ENCODE results near the gene INHBE. TPM values are rescaled to one million over a fixed set of nuclear protein-coding genes. Genes with fewer than 3 reads are reported as not detected.

Gene INHBE
- total RNA-seq, 1 donor from 2014 or later, result 1.0 TPM

DNA sequence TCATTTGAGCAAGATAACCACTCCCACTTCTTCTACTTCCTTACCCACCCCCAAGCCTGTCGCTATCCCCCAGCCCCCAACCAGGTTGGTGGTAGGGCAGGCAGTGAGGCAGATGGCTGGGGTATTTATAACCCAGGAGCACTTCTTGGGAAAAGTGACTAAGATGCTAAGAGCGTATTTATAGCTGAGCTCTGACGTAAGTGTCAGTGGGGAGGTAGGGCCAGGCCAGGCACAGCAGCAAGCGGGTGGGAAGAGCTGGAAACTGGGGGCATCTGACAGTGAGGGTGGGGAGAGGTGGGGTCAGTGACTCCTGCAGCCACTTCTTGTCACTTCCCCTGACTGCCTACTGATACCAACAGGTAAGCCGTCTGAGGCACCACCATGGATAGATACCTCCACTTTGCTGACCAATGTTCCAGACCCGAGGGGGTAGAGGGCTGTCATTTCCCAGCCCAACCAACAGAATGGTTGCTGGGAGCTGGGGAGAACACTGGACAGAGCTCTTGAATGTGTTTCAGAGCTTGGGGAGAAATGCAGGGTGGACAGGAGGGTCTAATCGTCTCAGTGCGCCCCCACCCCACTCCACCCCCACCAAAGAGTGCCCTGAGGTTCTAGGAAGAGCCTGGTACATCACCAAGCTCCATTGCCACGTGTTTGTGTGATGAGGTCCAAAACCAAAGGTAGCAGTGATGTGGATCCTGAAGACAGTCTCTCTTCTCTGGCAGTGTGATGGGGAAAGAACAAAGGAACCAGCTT, 2.7 kb upstream of the INHBE start:
- Histone ChIP-seq H3K27me3 (ENCODE audit: control insufficient read depth in 3 of 3, insufficient read depth in 3 of 3, low read length in 3 of 3) (no peaks in the 10 kb centered on the region), H3K27ac (ENCODE audit: low read depth, low read length) (peak overlapping the region; percentile 90), H3K9ac (ENCODE audit: low read depth in 1 of 3, low read length in 3 of 3) (peak overlapping the region; percentile 17 to 77 (median 70)), H3K4me1 (ENCODE audit: control insufficient read depth in 3 of 3, insufficient read depth in 3 of 3, low read length in 3 of 3) (peaks cover 25 to 50% (median 41%) of the 10 kb centered on the region in 3 donors), H3K9me3 (ENCODE audit: control insufficient read depth in 3 of 3, low read length in 3 of 3) (no peaks in the 10 kb centered on the region), H3K4me3 (ENCODE audit: low read length in 3 of 3) (peak overlapping the region; percentile 54 to 69 (median 55)), H3K36me3 (ENCODE audit: control insufficient read depth in 3 of 3, insufficient read depth in 3 of 3, low read length in 3 of 3) (no peaks in the 10 kb centered on the region)

DNA sequence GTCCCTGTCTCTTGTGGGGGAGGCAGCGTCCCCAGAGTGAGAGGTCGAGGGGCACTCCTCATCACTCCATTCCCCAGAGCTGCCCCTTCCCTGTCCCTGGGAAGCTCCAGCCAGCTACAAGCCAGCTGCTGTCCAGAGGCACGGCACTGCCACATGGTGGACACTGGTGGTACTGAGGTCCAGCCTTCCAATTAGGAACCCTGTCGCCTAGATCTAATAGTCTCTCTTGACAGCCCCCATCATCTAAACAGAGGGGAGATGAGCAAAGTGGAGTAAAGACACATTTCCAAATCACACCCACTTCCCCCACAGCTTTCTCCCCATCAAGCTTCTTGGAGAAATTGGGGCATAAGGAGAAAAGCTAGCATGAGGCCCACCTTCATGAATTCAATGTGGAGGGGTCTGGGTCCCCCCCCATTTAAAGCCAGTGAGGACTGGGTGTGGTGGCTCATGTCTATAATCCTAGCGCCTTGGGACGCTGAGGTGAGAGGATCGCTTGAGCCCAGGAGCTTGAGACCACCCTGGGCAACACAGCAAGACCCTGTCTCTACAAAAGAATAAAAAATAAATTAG, 2.1 kb upstream of the INHBE start:
- peak overlapping the region in 2 of 3 donors; percentile 49 to 69 for H3K4me3 ChIP-seq (ENCODE audit: low read length in 3 of 3)
- H3K36me3 ChIP-seq (ENCODE audit: control insufficient read depth in 3 of 3, insufficient read depth in 3 of 3, low read length in 3 of 3), result no peaks in the 10 kb centered on the region
- H3K4me1 ChIP-seq (ENCODE audit: control insufficient read depth in 3 of 3, insufficient read depth in 3 of 3, low read length in 3 of 3), result peaks cover 25 to 50% (median 41%) of the 10 kb centered on the region in 3 donors
- H3K9ac ChIP-seq (ENCODE audit: low read depth in 1 of 3, low read length in 3 of 3), result peak overlapping the region in 2 of 3 donors; percentile 70 to 77
- peak overlapping the region; percentile 90 for H3K27ac ChIP-seq (ENCODE audit: low read depth, low read length)
- H3K27me3 ChIP-seq (ENCODE audit: control insufficient read depth in 3 of 3, insufficient read depth in 3 of 3, low read length in 3 of 3), result no peaks in the 10 kb centered on the region
- H3K9me3 ChIP-seq (ENCODE audit: control insufficient read depth in 3 of 3, low read length in 3 of 3), result no peaks in the 10 kb centered on the region

DNA sequence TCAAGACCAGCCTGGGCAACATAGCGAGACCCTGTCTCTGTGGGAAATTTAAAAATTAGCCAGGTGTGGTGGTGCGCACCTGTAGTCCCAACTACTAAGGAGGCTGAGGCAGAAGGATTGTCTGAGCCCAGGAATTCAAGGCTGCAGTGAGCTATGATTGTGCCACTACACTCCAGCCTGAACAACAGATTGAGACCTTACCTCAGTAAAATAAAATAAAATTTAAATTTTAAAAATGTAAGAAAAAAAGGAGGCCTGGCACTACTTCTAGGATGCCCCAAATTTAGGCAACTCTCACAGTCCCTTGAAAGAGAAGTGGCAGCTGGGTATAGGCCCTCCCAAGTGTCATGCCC, 918 bp upstream of the INHBE start:
- Histone ChIP-seq H3K9me3 (ENCODE audit: control insufficient read depth in 3 of 3, low read length in 3 of 3) (no peaks in the 10 kb centered on the region), H3K36me3 (ENCODE audit: control insufficient read depth in 3 of 3, insufficient read depth in 3 of 3, low read length in 3 of 3) (no peaks in the 10 kb centered on the region), H3K27ac (ENCODE audit: low read depth, low read length) (peak overlapping the region; percentile 81), H3K27me3 (ENCODE audit: control insufficient read depth in 3 of 3, insufficient read depth in 3 of 3, low read length in 3 of 3) (no peaks in the 10 kb centered on the region), H3K4me1 (ENCODE audit: control insufficient read depth in 3 of 3, insufficient read depth in 3 of 3, low read length in 3 of 3) (peaks cover 34 to 59% (median 48%) of the 10 kb centered on the region in 3 donors), H3K9ac (ENCODE audit: low read depth in 1 of 3, low read length in 3 of 3) (no peak overlapping the region), H3K4me3 (ENCODE audit: low read length in 3 of 3) (no peak overlapping the region)

DNA sequence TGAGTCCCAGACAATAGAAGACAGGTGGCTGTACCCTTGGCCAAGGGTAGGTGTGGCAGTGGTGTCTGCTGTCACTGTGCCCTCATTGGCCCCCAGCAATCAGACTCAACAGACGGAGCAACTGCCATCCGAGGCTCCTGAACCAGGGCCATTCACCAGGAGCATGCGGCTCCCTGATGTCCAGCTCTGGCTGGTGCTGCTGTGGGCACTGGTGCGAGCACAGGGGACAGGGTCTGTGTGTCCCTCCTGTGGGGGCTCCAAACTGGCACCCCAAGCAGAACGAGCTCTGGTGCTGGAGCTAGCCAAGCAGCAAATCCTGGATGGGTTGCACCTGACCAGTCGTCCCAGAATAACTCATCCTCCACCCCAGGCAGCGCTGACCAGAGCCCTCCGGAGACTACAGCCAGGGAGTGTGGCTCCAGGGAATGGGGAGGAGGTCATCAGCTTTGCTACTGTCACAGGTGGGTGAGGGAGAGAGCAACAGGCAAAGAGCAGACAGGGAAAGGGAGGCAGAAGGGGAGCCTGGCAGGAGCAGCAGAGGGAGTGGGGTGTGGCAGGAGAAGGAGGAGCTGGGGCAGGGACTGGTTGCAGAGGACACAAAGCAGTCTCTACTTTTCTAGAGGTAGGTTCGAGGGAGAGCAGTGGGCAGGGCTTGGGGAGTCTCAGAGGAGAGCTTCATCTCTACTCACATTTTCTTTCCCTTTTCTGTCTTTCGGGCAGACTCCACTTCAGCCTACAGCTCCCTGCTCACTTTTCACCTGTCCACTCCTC, 452 bp downstream of the INHBE start:
- Histone ChIP-seq H3K36me3 (ENCODE audit: control insufficient read depth in 3 of 3, insufficient read depth in 3 of 3, low read length in 3 of 3) (no peaks in the 10 kb centered on the region), H3K9me3 (ENCODE audit: control insufficient read depth in 3 of 3, low read length in 3 of 3) (no peaks in the 10 kb centered on the region), H3K27me3 (ENCODE audit: control insufficient read depth in 3 of 3, insufficient read depth in 3 of 3, low read length in 3 of 3) (peaks cover 0 to 5% (median under 1%) of the 10 kb centered on the region in 3 donors), H3K4me1 (ENCODE audit: control insufficient read depth in 3 of 3, insufficient read depth in 3 of 3, low read length in 3 of 3) (peaks cover 40 to 67% (median 54%) of the 10 kb centered on the region in 3 donors), H3K27ac (ENCODE audit: low read depth, low read length) (peak overlapping the region; percentile 81), H3K9ac (ENCODE audit: low read depth in 1 of 3, low read length in 3 of 3) (peak overlapping the region; percentile 21 to 86 (median 46)), H3K4me3 (ENCODE audit: low read length in 3 of 3) (peak overlapping the region; percentile 23 to 77 (median 53))

DNA sequence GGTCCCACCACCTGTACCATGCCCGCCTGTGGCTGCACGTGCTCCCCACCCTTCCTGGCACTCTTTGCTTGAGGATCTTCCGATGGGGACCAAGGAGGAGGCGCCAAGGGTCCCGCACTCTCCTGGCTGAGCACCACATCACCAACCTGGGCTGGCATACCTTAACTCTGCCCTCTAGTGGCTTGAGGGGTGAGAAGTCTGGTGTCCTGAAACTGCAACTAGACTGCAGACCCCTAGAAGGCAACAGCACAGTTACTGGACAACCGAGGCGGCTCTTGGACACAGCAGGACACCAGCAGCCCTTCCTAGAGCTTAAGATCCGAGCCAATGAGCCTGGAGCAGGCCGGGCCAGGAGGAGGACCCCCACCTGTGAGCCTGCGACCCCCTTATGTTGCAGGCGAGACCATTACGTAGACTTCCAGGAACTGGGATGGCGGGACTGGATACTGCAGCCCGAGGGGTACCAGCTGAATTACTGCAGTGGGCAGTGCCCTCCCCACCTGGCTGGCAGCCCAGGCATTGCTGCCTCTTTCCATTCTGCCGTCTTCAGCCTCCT, 1.1 kb downstream of the INHBE start:
- Histone ChIP-seq H3K27ac (ENCODE audit: low read depth, low read length) (peak overlapping the region; percentile 81), H3K4me3 (ENCODE audit: low read length in 3 of 3) (peak overlapping the region in 2 of 3 donors; percentile 53 to 77), H3K4me1 (ENCODE audit: control insufficient read depth in 3 of 3, insufficient read depth in 3 of 3, low read length in 3 of 3) (peaks cover 46 to 71% (median 58%) of the 10 kb centered on the region in 3 donors)

DNA sequence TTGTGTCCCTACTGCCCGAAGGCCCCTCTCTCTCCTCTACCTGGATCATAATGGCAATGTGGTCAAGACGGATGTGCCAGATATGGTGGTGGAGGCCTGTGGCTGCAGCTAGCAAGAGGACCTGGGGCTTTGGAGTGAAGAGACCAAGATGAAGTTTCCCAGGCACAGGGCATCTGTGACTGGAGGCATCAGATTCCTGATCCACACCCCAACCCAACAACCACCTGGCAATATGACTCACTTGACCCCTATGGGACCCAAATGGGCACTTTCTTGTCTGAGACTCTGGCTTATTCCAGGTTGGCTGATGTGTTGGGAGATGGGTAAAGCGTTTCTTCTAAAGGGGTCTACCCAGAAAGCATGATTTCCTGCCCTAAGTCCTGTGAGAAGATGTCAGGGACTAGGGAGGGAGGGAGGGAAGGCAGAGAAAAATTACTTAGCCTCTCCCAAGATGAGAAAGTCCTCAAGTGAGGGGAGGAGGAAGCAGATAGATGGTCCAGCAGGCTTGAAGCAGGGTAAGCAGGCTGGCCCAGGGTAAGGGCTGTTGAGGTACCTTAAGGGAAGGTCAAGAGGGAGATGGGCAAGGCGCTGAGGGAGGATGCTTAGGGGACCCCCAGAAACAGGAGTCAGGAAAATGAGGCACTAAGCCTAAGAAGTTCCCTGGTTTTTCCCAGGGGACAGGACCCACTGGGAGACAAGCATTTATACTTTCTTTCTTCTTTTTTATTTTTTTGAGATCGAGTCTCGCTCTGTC, 1.8 kb downstream of the INHBE start:
- no peaks in the 10 kb centered on the region for H3K9me3 ChIP-seq (ENCODE audit: control insufficient read depth in 3 of 3, low read length in 3 of 3)
- peaks cover 51 to 69% (median 59%) of the 10 kb centered on the region in 3 donors for H3K4me1 ChIP-seq (ENCODE audit: control insufficient read depth in 3 of 3, insufficient read depth in 3 of 3, low read length in 3 of 3)
- peak overlapping the region in 2 of 3 donors; percentile 53 to 77 for H3K4me3 ChIP-seq (ENCODE audit: low read length in 3 of 3)
- H3K27ac ChIP-seq (ENCODE audit: low read depth, low read length), result no peak overlapping the region
- H3K36me3 ChIP-seq (ENCODE audit: control insufficient read depth in 3 of 3, insufficient read depth in 3 of 3, low read length in 3 of 3), result no peaks in the 10 kb centered on the region
- peak overlapping the region in 1 of 3 donors; percentile 86 for H3K9ac ChIP-seq (ENCODE audit: low read depth in 1 of 3, low read length in 3 of 3)
- peaks cover 6 to 13% (median 6%) of the 10 kb centered on the region in 3 donors for H3K27me3 ChIP-seq (ENCODE audit: control insufficient read depth in 3 of 3, insufficient read depth in 3 of 3, low read length in 3 of 3)

More for the DNA sequence above, 1.1 kb downstream of the INHBE start:
- Histone ChIP-seq H3K9ac (ENCODE audit: low read depth in 1 of 3, low read length in 3 of 3) (peak overlapping the region; percentile 21 to 86 (median 46)), H3K36me3 (ENCODE audit: control insufficient read depth in 3 of 3, insufficient read depth in 3 of 3, low read length in 3 of 3) (no peaks in the 10 kb centered on the region), H3K27me3 (ENCODE audit: control insufficient read depth in 3 of 3, insufficient read depth in 3 of 3, low read length in 3 of 3) (peaks cover 5 to 11% (median 6%) of the 10 kb centered on the region in 3 donors), H3K9me3 (ENCODE audit: control insufficient read depth in 3 of 3, low read length in 3 of 3) (no peaks in the 10 kb centered on the region)

DNA sequence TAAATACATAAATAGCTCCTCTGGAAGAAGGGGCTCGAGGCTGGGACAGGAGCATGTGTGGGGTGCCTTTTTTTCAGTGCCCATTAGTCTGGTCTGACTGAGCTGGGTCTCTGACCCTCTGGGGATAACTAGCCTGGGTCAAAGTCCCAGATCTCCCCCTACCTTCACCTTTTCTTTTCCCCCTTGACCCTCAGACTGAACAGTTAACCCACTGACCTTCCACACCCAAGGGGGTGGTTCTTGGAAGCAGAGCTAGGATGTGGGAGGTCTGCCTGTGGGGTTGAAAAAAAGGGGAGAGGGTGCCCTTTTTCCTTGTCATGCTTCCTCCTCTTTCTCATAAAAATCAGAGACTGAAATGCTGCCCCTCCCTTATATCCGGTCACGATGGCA, 3.6 kb downstream of the INHBE start:
- H3K9me3 ChIP-seq (ENCODE audit: control insufficient read depth in 3 of 3, low read length in 3 of 3), result no peaks in the 10 kb centered on the region
- no peaks in the 10 kb centered on the region for H3K36me3 ChIP-seq (ENCODE audit: control insufficient read depth in 3 of 3, insufficient read depth in 3 of 3, low read length in 3 of 3)
- peak overlapping the region; percentile 91 to 92 (median 92) for H3K4me3 ChIP-seq (ENCODE audit: low read length in 3 of 3)
- H3K27ac ChIP-seq (ENCODE audit: low read depth, low read length), result peak overlapping the region; percentile 34
- H3K27me3 ChIP-seq (ENCODE audit: control insufficient read depth in 3 of 3, insufficient read depth in 3 of 3, low read length in 3 of 3), result peaks cover 6 to 16% (median 6%) of the 10 kb centered on the region in 3 donors
- peak overlapping the region; percentile 75 to 84 (median 79) for H3K9ac ChIP-seq (ENCODE audit: low read depth in 1 of 3, low read length in 3 of 3)
- H3K4me1 ChIP-seq (ENCODE audit: control insufficient read depth in 3 of 3, insufficient read depth in 3 of 3, low read length in 3 of 3), result peaks cover 45 to 63% (median 55%) of the 10 kb centered on the region in 3 donors

DNA sequence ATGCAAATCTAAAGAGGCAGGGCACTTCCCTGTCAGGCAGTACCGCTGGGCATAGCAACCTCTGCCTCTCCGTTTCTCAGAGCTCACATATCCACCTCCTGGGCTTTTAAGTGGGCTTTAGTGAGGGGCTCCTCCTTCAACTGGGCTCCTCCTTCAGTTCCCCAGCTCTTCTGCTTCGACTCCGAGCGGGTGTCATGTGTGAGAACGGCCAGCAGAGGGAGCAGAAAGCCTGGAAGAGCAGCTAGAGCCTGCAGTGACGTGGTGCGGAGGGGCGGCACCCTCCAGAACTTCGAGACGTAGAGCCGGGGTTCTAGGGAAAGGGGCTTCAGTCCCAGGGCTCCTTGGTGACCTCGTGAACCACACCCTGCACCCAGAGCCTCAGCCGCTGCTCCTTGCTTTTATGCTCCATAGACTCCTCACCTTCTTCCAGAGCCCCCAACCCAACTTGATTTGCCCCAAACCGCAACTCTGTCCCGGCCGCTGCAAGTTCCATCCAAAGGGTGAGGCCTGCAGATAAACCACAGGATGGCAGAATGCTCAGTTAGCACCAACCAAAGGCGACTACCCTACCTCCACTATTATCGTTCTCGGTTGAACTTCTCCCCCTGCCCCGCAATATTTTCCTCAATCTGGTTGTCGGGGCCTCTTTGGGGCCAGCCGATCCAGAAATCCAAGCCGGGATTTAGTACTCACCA, 4.1 kb downstream of the INHBE start:
- peak overlapping the region; percentile 75 to 84 (median 79) for H3K9ac ChIP-seq (ENCODE audit: low read depth in 1 of 3, low read length in 3 of 3)
- H3K27me3 ChIP-seq (ENCODE audit: control insufficient read depth in 3 of 3, insufficient read depth in 3 of 3, low read length in 3 of 3), result peaks cover 6 to 16% (median 6%) of the 10 kb centered on the region in 3 donors
- H3K27ac ChIP-seq (ENCODE audit: low read depth, low read length), result peak overlapping the region; percentile 34
- H3K9me3 ChIP-seq (ENCODE audit: control insufficient read depth in 3 of 3, low read length in 3 of 3), result no peaks in the 10 kb centered on the region
- peak overlapping the region; percentile 91 to 92 (median 92) for H3K4me3 ChIP-seq (ENCODE audit: low read length in 3 of 3)
- peaks cover 45 to 60% (median 55%) of the 10 kb centered on the region in 3 donors for H3K4me1 ChIP-seq (ENCODE audit: control insufficient read depth in 3 of 3, insufficient read depth in 3 of 3, low read length in 3 of 3)
- H3K36me3 ChIP-seq (ENCODE audit: control insufficient read depth in 3 of 3, insufficient read depth in 3 of 3, low read length in 3 of 3), result no peaks in the 10 kb centered on the region

Data from skeletal muscle tissue (tissue), 4 donors.